ENCODE data around the gene TRPV5.

The TRPV5 gene

DNA sequence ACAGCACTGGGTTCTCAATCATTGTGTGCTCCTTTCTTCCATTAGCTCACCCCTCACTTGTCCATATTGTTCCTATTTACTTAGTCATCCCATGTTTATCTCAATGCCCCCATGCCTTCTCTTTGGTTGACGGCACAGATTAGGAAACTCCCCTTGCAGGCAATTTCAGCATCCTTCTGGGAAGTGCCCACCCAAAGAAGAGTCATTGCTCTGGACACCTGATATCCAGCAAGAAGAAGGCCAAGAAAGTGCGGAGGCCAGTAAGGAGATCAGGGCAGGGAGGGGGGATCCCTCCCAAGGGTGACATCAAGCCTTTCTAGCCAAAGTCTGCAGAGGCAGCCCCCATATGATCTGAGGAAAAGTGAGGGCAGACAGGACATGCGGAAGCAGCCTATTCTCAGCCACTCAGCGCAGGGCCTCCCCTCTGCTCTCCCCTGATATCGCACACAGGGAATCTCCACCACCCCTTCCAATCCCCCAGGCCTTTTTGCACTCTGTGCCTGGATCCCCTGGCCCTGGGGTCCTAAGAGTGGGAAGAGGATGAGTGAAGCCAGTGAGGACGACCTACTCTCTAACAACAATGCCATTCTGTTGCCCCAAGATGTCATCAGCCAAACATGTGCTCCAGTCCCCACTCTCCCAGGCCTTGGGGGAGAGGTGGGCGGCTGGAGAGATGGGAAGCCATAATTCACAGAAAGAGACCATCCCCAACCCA is 49.8 kb downstream of the TRPV5 start:
- no peak for DNase-seq

DNA sequence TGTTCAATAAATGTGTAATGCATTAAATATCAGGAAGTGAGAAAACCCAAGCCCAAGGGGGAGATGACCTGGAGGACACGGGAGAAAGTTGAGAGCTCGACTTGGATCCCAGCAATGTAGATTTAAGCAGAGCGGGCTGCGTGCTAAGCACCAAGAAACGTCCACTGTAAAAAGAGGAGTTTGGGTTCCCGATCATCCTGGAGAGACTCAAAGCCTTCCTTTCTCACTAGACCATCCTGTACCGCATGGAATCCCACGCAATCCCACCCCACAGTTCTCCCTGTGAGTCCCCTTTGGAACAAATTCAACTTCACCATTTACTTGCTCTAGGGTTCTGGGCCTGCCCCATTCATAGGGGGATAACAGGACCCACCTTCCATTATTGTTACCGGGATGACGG is 50.4 kb downstream of the TRPV5 start:
- DNase-seq = no peak

GRCh38 chr7:142882338-142882678 is 51.2 kb downstream of the TRPV5 start:
- no peak for DNase-seq

DNA sequence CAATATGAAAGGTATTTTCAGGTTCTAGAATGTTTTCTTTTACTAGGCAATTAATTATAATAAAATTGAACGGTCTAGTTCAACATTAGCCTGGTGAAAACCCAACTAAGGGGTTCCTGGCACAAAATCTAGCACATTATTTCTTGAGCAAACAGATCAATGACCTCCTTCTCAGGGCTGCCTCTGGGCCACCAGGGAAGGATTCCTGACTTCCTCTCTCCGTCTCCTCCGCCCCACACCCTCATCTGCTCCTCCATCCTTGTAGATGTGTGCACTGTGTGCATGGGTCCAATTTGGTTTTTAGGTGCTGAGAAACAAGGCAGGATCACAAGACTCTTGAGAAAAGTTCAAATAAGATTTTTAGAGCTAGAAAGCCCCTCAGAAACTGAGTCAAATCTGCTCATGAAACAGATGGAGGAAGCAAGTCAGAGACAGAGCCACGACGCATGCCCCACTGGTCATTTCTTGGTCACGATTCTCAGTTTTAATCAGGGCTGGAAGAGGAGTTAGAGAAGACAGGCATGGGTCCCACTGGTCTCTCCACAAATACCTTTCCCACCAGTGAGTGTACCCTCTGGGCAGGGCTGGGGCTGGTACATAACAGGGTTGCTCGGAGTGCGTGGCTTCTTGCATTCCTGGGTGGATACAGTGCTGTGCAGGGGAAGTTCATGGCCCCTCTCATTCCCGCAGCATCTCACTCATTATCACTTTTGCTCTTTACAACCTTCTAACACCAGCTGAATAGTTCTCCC is 51.8 kb downstream of the TRPV5 start:
- no peak for DNase-seq

DNA sequence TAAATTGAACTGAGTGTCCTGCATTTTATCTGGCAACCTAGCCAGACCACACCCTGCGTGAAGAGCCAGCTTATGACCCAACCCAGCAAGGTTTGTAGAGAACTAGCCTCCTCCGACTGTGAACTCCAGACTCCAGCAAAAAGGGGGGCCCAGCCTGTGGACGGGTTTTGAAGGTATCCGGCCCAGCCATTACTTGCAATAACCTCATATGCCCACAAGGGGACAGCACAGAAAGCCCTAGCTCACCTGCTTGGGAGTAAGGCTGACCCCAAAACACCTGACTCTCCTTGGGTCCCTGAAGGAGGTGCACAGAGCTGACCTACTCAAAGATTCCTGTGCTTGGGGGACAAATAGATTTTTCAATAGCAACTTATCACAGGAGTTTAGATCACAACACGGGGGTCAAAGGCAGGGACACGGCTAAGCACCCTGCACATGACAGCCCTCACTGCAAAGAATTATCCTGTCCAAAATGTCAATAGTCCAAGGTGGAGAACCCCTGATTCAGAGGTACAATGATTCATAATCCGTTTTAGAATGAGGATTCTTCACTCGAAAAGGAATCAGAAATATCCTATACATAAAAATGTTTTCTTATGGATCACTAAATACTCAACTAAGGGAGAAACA is 52.6 kb downstream of the TRPV5 start:
- no peak for DNase-seq

- no peak for DNase-seq
These were observed 54.5 kb downstream of the TRPV5 start for GRCh38 chr7:142879060-142879459.

DNA sequence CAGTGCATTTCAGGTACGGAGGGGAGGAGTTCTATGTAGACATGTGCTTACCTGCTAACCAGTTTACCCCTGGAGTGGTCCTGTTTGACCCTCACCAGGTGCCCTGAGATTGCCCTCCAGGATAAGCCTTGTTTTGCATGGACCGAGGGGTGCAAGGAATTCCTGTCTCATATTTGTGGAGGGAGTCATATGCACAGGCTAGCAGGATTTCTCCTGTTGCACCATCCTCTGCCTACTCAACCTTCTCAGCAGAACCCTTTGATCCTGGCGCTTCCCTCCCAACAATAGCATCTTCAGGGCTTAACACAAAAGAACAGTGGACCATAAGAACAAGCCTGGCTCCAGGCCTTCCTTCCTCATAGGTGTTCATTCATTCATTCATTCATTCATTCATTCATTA is 55.2 kb downstream of the TRPV5 start:
- no peak for DNase-seq

DNA sequence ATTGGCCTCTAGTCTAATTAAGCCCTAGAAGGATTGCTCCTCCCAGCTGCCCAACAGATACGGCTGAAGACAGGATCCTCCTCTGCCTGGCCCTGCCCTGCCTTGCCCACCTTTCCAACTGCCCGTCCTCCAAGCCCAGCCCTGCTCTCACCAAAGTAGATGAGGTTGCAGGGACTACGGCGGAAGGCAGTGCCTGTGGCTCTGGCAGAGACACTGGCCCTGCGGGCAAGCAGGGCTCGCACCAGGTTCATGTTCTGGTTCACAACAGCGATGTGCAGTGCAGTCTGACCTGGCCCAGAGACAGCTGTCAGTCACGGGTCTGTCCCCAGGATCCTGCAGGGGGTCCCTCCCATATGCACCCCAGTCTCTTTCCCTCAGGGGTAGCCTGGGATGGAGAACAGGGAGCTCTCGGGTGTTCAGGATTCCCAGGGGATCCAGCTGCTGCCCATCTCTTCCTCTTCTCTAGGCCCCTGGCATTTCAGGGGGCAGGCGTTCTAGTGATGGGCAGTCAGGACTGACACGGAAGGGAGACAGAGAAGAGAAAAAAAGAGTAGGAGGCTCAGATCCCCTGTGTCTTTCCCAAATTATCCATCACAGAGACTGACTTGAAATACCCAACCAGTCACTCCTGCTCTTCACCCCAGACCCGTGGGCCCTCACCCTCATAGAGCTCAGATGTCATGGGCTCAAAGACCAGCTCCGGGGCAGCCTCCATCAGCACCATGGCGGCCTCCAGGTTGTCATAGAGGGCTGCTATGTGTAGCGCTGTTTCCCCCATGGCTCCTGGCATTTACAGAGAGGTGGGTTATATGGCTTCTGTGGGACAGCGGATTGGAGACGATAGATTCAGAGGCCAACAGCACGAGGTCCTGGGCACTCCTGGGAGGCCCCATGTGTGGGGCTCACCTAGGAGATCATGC is 56.3 kb downstream of the TRPV5 start:
- no peak for DNase-seq

DNA sequence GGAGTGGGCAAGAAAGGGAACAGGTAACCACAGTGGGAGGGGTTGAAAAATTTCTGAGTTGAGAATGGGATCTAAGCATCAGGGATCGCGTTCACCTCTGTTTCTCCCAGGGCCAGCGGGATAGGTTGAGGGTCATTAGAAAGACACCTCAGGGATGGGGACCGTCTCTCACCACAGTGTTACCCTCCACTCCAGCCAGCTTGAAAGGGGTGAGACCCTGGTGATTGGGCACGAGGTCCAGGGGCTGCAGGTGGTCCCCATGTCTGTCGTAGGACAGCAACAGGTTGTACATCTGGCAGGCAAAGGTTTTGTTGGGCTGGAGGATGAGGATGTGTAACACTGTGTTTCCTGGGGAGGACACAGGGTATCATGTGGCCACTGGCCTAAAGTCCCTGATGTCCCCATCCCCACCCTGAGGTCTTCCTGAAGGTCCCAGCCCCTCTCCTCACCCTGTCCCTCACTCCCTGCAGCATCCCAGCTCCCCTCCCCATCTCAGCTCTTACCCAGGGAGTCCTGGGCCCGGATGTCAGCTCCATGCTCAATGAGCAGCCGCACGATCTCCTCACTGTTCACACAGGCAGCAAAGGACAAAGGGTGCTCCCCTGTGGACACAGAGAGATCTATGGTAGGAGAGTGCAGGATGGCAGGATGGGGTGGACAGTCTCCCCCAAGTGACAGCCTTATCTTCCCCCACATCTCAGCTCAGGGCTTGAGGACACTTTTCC is 57.1 kb downstream of the TRPV5 start:
- DNase-seq = no peak

- no peak for DNase-seq
These were observed 58.1 kb downstream of the TRPV5 start for GRCh38 chr7:142875456-142875855.

GRCh38 chr7:142874837-142875236 is 58.7 kb downstream of the TRPV5 start:
- no peak for DNase-seq

DNA sequence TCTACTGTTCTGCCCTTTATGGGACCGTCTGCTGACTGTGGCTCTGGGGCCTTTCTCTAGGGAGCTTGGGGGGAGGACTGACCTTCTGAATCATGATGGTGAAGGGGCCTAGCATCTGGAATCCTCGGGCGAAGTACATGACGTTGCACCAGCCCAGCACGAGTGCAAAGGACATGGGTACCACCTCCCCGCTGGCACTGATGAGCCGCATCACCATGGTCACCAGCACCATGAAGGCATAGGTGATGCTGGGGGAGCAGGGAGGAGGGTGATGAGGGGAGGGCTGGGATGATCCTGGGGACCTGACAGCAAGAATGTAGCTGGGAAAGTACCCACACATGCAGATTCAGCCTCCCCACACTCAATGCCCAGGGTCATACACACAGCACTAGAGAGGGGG is 59.1 kb downstream of the TRPV5 start:
- DNase-seq = no peak

DNA sequence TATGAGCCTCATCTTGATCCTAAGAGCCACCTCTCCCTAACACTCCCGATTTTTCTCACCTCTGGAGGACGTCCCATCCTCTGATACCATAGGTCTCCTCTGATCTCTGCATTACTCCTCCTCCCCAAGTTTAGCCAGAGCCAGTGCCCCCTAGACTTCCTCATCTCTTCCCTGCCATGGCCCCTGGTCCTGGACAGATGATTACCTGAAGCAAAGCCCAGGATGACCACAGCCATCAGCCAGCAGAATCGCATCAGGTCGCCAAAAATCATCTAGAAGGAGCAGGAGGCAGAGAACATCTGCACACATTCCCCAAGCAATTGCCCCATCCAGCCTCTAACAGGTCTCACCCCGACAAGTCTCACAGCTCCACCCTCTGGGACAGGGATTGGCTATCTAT is 59.7 kb downstream of the TRPV5 start:
- no peak for DNase-seq

- no peak for DNase-seq
These were observed 60.2 kb downstream of the TRPV5 start for GRCh38 chr7:142873281-142873784.

DNA sequence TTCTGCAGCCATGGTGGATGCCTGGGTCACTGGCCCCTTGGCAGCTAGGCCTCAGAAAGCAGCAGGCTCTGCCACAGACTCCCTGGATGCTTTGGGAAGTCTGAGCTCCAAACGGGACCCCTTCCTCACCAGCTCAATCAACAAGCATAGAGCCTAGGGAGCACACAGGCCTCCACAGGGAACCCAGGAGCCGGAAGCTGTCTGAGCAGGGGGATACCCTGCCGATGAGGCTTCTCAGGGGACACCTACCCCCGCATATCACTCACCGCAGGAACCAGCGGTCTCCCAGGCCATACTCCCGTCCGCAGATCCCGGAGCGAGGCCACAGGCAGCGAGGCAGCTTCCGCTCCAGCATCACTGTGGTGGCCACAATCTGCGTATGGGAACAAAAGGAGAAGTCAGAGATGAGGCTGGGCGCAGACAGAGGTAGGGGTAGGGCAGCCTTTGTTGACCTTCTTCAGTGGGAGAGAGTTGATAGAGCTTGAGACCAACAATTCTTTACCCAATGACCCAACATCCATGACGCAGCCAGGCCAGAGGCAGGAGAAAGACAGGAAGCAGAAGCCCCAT is 61.4 kb downstream of the TRPV5 start:
- no peak for DNase-seq

DNA sequence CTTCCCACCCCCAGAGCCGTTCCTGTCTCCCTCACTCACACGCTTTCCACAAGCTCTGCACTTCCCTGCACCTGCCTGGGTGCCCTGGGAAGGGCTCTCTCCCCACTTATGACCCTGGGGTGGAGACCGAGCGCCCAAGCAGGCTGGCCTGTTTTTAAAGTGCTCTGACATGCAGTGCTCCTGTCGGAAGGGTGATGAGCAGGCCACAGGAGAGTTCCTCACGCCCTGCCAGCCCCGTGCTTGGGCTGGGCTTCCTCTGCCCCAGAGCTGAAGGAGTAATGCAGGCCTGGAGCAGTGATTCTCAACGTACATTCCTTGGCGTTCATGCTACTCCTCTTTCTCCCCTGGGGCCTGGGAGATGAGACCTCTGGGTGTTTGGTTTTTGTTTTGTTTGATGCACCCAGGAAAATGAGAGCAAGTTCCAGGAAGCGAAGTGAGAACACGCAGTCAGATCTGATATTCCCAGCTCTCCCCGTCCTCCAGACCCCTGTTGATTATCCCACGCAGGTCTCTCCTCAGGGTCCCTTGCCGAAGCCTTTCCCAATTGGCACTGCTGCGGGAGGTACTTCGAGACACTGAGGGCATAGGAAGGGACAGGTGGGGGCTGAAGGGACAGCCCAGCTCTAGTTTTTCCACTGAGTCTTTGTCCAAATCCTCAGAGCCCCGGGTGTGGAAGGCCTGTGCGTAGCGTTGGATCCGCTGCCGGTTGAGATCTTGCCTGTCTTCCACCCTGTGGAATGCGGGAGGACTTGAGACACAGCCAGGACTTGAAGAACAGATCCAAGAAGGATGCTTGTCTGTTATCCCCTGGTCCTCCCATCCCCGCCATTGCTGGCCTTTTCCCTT is 62.1 kb downstream of the TRPV5 start:
- DNase-seq = no peak

GRCh38 chr7:142870566-142871259 is 62.8 kb downstream of the TRPV5 start:
- DNase-seq = no peak

- no peak for DNase-seq
These were observed 63.4 kb downstream of the TRPV5 start for GRCh38 chr7:142870147-142870559.

DNA sequence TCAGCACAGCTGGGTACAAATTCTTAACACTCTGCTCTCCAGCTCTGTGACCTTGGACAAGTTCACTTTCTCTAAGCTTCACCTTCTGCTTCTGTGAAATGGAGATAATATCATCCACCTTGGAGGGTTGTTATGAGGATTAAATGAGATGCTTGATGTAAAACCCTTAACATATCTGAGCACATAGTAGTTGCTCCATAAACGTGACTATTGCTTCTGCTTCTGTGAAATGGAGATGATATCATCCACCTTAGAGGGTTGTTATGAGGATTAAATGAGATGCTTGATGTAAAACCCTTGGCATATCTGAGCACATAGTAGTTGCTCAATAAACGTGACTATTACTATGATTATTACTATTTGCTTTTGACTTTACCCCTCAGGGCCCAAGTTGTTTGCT is 64.1 kb downstream of the TRPV5 start:
- DNase-seq = no peak

GRCh38 chr7:142868986-142869415 is 64.5 kb downstream of the TRPV5 start:
- no peak for DNase-seq

Measured in NCI-H774 (cell line).